Uterus (tissue), 2 donors: ENCODE data around the gene PIM1.

Source experiments
- POLR2A ChIP-seq, 2 donors: fragments of 450-650 bp; IDR thresholded peaks; one replicate each; pipeline ENCODE4 v1.6.1; 2016; ENCODE audit warnings: antibody characterized with exemption in 2 of 2, mild to moderate bottlenecking in 1 of 2, moderate library complexity in 1 of 2
- TF ChIP-seq, protein P1 (sequence below), 4 experiments: fragments of 200-600 bp in 2 of 4; fragments of 450-650 bp in 2 of 4; sonication (generic) in 2 of 4; IDR thresholded peaks; one replicate each; pipeline ENCODE4 v1.5.1; 2016 to 2019; ENCODE audit warnings: antibody characterized with exemption in 4 of 4, mild to moderate bottlenecking in 2 of 4, moderate library complexity in 1 of 4

GRCh38 chr6:37150314-37150713, 19.6 kb upstream of the PIM1 start:
- TF ChIP-seq, protein P1, sequence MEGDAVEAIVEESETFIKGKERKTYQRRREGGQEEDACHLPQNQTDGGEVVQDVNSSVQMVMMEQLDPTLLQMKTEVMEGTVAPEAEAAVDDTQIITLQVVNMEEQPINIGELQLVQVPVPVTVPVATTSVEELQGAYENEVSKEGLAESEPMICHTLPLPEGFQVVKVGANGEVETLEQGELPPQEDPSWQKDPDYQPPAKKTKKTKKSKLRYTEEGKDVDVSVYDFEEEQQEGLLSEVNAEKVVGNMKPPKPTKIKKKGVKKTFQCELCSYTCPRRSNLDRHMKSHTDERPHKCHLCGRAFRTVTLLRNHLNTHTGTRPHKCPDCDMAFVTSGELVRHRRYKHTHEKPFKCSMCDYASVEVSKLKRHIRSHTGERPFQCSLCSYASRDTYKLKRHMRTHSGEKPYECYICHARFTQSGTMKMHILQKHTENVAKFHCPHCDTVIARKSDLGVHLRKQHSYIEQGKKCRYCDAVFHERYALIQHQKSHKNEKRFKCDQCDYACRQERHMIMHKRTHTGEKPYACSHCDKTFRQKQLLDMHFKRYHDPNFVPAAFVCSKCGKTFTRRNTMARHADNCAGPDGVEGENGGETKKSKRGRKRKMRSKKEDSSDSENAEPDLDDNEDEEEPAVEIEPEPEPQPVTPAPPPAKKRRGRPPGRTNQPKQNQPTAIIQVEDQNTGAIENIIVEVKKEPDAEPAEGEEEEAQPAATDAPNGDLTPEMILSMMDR (IDR thresholded peaks at IDR 0.05): no peak
- no peak for TF ChIP-seq POLR2A (IDR thresholded peaks at IDR 0.05)
